GM10266 (cell line): ENCODE measurements around the gene ELOB.

Experiments used
- DNase-seq: peaks from one replicate; pipeline ENCODE4 v3.0.0; 2012; ENCODE audit errors: extremely low spot score
- TF ChIP-seq, protein P1 (sequence below): IDR thresholded peaks from 2 replicates; pipeline ENCODE4 v1.5.1; 2012; ENCODE audit warnings: mild to moderate bottlenecking, low read depth; ENCODE audit not compliant: control insufficient read depth, insufficient read depth; ENCODE audit errors: missing control alignments

Gene ELOB

DNA sequence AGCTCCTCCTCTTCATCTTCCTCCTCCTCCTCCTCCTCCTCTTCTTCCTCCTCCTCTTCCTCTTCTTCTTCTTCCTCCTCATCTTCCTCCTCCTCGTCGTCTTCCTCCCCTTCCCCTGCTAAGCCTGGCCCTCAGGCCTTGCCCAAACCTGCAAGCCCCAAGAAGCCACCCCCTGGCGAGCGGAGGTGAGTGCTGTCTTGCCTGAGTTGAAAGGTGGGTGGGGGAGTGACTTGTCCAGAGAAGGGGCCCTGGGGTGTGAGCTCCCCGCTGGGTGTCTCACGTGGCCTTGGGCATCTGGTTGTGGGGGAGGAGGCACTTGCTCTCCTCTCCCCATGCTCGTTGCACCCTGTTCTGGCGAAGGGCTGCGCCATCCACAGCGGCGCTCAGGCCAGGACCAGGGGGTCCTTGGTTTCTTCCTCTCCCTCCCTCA is 8.0 kb downstream of the ELOB start:
- TF ChIP-seq, protein P1, sequence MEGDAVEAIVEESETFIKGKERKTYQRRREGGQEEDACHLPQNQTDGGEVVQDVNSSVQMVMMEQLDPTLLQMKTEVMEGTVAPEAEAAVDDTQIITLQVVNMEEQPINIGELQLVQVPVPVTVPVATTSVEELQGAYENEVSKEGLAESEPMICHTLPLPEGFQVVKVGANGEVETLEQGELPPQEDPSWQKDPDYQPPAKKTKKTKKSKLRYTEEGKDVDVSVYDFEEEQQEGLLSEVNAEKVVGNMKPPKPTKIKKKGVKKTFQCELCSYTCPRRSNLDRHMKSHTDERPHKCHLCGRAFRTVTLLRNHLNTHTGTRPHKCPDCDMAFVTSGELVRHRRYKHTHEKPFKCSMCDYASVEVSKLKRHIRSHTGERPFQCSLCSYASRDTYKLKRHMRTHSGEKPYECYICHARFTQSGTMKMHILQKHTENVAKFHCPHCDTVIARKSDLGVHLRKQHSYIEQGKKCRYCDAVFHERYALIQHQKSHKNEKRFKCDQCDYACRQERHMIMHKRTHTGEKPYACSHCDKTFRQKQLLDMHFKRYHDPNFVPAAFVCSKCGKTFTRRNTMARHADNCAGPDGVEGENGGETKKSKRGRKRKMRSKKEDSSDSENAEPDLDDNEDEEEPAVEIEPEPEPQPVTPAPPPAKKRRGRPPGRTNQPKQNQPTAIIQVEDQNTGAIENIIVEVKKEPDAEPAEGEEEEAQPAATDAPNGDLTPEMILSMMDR = no peak
- DNase-seq = no peak

DNA sequence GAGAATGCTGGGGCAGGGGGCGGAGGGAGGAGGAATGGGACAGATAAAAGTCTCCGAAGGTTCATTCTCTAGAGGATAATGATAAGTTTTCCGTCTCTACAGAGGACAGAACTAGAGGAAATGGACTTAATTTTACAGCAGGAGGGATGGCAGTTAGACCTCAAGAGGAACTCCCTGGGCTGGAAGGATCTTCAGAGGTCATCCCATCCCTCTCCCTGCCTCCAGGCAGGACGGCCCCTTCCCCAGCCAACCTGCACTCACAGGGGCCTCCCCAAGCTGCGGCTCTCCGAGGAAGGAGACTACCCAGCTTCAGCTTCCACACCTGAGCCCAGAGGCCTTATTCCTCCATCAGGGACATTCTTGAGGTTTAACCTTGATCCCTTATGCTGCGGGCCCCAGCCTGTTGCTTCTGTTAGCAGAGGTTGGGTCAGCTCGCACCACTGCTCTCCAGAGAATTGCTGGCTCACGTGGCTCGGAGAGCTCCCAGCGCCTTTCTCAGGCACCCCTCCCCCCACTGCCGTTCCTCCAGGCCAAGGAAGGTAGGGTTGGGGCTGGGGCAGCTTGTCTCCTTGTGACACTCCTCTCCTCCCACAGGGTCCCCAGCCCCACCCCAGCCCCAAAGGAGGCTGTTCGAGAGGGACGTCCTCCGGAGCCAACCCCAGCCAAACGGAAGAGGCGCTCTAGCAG is 8.5 kb downstream of the ELOB start:
- no peak for DNase-seq
- TF ChIP-seq, protein P1 = no peak

DNA sequence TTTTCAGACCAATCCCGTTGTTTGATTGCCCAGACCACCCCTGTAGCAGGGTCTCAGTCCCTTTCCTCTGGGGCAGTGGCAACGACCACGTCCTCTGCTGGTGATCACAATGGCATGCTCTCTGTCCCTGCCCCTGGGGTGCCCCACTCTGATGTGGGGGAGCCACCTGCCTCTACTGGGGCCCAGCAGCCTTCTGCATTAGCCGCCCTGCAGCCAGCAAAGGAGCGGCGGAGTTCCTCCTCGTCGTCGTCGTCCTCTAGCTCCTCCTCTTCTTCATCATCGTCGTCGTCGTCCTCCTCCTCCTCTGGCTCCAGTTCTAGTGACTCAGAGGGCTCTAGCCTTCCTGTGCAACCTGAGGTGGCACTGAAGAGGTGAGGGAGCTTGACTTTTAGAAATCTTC is 9.2 kb downstream of the ELOB start:
- TF ChIP-seq, protein P1 = no peak
- DNase-seq = no peak

DNA sequence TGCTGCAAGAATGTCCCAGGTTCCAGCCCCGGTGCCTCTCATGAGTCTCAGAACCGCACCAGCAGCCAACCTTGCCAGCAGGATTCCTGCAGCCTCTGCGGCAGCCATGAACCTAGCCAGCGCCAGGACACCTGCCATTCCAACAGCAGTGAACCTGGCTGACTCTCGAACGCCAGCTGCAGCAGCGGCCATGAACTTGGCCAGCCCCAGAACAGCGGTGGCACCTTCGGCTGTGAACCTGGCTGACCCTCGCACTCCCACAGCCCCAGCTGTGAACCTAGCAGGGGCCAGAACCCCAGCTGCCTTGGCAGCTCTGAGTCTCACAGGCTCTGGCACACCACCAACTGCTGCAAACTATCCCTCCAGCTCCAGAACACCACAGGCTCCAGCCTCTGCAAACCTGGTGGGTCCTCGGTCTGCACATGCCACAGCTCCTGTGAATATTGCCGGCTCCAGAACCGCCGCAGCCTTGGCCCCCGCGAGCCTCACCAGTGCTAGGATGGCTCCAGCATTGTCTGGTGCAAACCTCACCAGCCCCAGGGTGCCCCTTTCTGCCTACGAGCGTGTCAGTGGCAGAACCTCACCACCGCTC is 9.8 kb downstream of the ELOB start:
- TF ChIP-seq, protein P1 = no peak
- DNase-seq = no peak

DNA sequence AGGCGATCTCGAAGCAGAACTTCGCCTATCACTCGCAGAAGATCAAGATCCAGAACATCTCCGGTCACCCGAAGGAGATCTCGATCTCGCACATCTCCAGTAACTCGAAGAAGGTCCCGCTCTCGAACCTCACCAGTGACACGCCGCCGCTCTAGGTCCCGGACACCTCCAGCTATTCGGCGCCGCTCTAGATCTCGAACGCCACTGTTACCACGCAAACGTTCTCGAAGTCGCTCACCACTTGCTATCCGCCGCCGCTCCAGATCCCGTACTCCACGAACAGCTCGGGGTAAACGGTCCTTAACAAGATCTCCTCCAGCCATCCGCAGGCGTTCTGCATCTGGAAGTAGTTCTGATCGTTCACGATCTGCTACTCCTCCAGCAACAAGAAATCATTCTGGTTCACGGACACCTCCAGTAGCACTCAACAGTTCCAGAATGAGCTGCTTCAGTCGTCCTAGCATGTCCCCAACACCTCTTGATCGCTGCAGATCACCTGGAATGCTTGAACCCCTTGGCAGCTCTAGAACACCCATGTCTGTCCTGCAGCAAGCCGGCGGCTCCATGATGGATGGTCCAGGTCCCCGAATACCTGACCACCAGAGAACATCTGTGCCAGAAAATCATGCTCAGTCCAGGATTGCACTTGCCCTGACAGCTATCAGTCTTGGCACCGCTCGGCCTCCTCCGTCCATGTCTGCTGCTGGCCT is 10.5 kb downstream of the ELOB start:
- TF ChIP-seq, protein P1 = no peak
- no peak for DNase-seq

DNA sequence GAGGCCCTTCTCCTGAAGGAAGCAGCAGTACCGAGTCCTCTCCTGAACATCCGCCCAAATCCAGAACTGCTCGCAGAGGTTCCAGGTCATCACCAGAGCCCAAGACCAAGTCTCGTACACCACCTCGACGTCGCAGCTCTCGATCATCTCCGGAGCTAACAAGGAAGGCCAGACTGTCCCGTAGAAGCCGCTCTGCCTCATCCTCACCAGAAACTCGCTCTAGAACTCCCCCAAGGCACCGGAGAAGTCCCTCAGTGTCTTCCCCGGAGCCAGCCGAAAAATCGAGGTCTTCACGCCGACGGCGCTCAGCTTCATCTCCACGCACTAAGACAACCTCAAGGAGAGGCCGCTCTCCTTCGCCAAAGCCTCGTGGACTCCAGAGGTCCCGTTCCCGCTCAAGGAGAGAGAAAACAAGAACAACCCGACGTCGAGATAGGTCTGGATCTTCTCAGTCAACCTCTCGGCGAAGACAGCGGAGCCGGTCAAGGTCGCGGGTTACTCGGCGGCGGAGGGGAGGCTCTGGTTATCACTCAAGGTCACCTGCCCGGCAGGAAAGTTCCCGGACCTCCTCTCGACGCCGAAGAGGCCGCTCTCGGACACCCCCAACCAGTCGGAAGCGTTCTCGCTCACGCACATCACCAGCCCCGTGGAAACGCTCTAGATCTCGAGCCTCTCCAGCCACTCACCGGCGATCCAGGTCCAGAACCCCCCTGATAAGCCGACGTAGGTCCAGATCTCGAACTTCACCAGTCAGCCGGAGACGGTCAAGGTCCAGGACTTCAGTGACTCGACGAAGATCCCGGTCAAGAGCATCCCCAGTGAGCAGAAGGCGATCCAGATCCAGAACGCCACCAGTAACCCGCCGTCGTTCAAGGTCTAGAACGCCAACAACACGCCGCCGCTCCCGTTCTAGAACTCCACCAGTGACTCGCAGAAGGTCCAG is 11.3 kb downstream of the ELOB start:
- DNase-seq = no peak
- TF ChIP-seq, protein P1 = no peak
